Activated CD4-positive, alpha-beta T cell treated with anti-CD3 and anti-CD28 coated beads, Interleukin-2, amount 50 U/mL, for 16 hours (primary cell): Measurements from ENCODE around the gene TNFSF18.

Source experiments
- DNase-seq: peaks from one replicate; pipeline ENCODE4 v3.0.0-alpha.2; 2020

The TNFSF18 gene

DNA sequence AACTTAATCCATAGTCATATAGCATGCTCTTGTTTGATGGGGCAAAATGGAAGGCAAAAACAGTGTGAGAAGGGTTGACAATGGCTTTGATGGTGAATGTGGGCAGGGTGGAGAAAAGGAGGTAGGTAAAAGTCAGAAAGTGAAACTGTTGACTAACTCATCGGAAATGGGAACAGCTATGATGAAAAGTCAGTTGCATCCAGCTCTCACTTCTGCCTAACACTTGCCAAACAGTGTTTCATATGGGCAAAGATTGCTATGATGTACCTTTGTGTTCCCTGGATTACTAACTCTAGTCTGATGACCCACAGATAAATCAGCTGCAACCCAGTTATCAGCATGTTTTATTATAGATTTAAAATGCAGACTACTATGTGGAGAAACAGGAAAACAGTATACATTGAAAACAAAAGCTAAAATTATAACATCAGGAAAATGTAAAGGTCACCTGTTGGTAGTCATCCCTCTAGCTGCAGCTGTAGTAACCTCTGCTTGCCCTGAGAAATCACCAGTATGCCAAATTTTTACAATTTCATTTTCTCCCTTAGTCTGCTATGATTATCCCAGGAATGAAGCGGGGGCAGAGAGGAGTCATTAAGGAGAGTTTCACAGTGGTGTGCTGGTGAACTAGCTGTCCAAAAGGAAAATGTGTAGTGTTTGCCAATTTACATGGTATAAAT lies 11.7 kb downstream of the TNFSF18 start:
- peak; percentile 25 for DNase-seq

DNA sequence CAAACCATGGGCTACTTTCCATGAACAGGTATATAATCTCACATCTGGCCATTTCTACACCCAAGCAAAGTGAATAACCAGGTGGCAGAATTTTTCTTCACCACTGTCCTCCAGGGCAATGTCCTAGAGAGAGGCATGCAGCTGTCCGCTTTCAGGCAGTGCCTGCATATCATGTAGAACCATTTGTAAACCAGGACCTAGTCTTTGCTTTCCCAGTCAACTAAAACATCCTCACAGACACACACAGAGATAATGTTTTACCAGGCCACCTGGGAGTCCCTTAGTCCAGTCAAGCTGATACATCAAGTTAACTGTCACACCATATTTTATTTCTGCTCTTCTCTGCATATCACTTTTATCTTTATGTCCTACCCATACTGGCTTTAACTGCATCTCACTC lies 26.2 kb downstream of the TNFSF18 start:
- no peak for DNase-seq

DNA sequence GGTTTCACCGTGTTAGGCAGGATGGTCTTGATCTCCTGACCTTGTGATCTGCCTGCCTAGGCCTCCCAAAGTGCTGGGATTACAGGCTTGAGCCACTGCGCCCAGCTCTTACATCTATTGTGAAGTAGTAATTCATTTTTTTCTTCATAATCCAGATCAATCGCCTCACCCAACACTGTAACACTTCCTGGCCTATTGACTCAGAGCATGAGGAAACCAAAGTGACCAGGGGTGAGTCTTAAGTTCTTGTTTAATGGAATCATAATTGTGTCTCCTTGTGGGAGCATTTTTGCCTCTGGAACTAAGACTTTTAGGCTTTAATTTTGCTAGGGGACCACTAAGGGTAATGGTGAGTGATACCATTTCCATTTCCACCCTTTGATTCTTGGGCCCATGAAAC lies 27.4 kb downstream of the TNFSF18 start:
- no peak for DNase-seq

DNA sequence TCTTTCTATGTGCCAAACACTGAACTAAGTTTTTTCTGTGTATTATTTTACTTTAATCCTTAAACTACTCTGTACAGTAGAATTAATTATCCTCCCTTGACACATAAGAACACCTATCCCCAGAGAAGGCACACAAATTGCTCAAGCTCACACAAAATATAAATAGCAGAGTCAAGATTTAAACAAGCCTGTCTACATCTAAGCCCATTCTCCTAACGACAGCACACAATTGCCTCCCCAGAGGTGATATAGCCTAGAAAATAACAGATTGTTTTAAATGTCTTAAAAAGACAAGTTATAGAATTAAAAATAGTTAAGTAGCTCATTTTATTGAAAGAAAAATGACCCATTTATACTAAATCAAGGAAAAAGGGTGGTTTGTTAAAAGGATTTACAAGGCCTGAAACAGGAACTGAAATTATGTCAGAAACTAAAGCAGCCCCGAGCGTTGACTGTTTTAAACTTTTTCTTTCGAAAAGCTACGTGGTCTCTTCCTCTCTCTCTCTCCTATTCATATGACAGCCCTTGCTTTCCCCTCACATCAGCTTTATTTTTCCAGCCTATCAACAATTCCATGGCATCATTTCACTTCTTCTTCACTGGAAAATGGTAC lies 30.5 kb downstream of the TNFSF18 start:
- DNase-seq, result no peak

DNA sequence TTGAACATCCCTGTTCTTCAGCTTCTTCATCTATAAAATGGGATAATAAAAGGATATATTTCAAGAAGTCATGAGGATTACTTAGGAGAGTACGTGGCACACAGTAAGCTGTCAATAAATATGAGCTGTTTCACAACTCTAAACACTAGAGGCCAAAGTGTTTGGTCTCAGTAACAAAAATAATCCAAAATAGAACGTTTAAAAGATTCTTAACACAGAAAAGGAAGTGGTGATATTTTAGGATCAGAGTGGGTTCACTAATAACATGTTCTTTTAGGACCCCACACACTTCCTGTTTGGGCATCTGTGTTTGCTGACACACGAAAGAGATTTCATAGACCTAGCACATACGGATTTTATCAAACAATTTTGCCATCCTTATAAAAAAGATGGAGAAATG lies 32.9 kb downstream of the TNFSF18 start:
- DNase-seq, result no peak

DNA sequence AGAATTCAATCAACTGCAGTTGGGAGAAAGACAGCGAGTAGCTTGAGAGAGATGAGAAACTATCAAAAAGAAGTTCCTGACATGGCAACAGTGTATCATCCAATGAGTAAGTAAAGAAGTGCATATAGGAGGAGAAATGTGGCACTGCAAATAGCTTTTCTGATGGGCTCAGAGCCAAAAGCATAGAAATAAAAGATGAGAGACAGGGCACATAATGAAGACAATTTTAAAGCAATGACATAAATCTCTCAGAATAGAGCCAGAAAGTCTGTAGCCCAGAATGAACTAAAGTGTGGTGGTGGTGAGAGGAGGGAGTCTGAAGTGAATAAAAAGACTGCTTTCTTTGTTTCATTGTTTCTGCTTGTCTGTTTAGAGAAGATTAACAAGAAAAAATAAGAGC lies 34.3 kb downstream of the TNFSF18 start:
- no peak for DNase-seq

DNA sequence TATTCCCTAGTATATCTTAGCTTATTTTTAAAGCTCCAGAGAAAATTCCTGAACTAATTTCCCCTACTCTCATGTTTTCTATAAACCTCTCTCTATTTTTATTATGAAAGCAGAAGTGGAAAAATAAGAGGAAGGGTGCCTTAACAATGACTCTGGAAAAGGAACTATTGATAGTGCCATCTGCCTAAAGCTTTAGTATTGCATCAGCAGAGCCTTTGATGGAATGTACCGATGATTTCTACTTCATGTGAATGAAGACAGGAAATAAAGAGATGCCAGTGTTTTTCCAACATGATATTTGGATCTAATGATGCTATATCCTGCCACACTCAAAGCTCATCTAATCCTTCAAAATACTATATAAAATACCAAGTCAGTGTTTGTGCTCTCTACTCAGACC lies 35.1 kb downstream of the TNFSF18 start:
- no peak for DNase-seq

DNA sequence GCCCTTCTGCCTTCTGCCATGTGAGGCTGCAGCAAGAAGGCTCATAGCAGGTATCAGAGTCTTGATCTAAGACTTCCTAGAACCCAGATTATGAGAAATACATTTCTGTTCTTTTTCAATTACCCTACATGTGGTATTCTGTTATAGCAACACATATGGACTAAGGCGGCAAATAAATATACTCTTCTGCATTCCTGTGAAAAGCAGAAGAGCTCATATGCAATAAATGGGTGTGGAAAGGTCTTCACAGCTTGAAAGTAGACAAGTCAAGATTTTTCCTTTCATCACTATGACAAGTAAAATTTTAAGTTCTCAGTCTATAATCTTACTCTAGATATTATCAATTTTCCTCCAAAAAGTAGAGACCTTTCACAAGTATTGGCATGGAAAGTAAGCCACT lies 36.6 kb downstream of the TNFSF18 start:
- DNase-seq, result no peak

DNA sequence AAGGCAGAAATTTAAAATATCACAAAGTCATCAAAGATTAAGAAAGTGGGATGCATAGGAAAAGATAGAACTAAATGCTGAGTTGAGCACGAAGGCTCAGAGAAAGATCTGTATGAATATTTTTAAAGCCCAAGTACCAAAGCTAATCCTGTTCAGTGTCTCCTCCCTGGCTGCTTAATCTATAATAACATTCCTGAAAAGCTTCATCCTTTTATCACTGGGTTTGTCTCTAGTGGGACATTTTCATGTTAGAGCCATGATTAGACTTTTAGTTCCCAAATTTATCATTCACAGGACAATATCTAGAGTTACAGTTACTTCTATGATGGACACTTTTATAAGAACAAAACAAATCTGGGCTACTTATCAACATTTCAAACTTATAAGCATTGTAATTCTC lies 38.6 kb downstream of the TNFSF18 start:
- DNase-seq, result no peak

DNA sequence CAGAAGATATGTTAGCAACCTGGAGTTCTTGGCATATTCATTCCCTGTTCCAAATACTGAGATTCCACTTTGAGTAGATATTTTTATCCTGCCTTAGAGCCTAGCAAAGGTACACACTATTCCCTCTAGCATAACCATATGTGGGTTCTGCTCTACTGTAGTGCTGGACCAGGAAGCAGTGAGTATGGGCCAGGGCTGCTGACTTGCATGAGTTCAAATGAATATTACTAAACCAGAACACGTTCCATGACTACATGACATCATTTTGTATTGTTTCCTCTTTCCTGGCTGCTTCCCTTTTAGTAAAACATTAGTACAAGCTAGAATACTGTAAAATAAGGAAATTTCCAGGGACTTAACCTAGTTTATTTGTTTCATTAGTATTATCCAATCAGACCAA lies 41.1 kb downstream of the TNFSF18 start:
- DNase-seq, result no peak

DNA sequence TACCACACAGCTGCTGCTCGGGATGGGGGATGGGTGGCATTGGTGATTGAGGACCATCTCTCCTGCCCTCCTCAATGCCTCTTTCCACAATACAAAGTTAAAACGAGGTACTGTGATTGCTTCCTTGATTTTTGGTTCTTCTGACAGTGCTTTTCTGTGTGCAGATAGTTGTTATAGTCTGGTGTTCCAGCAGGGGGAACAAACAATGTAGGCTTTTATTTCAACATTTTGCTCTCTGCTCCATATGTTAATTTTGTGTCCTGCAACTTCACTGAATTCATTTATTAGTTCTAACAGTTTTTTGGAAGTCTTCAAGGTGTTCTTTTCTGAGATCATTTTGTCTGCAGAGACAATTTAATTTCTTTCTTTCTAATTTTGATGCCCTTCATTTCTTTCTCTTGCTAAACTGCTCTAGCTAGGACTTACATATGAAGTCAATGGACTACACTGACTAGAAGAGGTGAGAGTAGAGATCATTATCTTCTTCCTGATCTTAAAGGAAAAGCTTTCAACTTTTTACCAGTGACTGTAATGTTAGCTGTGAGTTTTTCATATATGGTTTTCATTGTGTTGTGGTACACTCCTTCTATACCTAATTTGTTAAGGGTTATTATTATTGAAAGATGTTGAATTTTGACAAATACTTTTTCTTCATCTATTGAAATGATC lies 45.4 kb downstream of the TNFSF18 start:
- no peak for DNase-seq

DNA sequence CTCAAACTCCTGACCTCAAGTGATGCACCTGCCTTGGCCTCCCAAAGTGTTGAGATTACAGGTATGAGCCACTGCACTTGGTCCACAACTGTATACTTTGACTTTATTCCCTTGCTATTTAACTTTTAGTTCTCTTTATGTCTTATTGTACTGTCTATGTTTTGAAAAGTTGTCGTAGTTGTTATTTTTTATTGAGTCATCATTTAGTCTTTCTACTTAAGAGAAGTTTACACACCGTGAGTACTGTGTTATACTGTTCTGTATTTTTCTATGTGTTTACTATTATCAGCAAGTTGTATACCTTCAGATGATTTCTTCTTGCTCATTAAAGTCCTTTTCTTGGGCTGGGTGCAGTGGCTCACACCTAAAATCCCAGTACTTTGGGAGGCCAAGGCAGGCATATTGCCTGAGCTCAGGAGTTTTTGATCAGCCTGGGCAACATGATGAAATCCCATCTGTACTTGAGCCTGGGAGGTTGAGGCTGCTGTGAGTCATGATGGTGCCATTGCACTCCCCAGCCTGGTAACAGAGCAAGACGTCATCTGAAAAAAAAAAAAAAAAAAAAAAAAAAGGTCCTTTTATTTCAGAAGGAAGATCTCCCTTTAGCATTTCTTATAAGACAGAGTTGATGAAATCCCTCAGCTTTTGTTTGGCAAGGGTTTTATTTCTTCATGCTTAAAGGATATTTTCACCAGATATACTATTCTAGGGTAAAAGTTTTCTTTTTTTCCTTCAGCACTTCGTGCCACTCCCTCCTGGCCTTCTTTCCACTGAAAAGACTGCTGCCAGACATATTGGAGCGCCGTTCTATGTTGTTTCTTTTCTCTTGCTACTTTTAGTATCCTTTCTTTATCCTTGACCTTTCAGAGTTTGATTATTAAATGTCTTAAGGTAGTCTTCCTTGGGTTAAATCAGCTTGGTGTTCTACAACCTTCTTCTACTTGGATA lies 47.6 kb downstream of the TNFSF18 start:
- no peak for DNase-seq

DNA sequence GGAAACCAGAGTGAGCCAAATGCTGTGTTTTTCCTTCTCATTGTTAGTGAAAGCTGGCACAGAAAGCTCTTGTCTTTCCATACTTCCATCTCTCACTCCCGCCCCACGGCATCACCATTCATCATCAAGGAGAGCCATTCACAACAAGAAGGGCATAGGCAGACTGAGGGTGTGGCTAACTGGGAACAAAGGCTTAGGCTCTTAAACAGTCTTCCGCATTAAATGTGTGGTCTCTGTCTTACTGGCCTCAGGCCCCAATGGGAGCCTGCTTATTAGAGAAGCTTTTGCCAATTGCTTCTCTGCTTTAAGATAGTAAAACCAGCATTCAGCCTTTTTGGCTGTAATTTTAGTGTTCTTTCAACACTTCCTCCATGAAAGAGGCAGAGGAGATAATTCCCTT lies 51.4 kb downstream of the TNFSF18 start:
- no peak for DNase-seq

DNA sequence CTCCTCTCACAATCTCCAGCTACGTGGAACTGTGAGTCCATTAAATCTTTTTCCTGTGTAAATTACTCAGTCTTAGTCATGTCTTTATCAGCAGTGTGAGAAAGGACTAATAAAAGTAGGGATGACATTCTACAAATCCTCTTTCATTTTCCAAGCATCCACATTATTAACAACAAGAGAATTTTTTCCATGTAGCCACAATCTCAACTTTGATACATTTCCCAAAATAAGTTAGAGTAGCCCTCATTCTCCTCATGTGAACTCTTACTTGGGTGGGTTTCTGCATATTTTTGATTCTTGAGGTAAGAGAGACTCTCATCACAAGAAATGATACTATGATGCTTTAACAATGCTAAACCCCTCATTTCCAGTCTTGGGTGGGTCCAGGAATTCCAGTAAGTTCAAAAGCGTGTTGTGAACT lies 52.8 kb downstream of the TNFSF18 start:
- DNase-seq, result no peak

DNA sequence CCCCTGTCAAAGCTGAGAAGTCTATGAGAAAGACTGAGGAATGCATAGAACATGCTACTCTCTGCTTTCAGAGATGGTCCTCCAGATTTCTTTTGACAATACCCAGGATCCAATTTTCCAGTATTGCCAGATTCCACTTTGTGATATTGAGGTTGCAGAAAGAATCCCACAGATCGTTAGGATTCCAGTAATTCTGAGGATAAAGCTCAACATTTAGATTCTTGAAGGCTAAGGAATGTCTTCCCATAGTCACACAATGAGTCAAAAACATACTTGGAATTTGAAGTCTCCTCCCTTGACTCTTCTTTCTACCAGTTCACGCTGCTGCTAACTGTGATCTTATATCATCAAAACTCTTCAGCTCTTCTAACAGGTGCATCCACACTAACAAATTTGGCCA lies 57.1 kb downstream of the TNFSF18 start:
- no peak for DNase-seq

DNA sequence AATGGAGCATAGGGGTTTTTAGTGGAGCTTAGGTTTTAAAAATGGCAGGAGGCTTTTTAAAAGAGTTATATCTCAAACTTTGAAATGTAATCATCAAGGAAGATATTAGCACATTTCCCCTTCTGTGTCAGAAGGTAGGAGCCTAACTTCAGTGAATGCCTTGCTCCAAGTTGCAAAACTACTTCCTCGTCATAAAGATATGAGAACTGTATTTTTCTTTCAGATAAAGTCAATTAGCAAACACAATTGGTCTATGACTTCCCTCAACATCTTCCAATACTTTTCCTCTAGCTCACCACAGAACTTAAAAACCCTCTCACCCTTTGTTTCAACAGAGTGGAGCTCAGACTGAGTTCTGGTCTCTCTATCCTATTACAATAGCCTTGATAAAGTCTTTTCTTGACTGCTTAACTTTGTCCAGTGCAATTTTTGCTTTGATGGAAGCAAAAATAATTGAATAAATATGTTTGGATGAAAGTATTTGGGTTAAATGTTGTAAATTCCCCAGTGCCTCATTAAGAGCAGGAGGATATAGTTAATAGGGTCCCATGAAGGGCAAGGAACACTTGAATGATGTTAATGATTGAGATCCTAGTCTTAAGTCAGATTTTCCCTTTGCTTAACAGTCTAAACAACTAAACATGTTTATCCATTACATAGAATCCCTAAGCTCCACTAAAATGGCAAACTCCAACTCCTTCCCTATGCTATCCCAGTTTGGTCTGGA lies 58.9 kb downstream of the TNFSF18 start:
- no peak for DNase-seq

DNA sequence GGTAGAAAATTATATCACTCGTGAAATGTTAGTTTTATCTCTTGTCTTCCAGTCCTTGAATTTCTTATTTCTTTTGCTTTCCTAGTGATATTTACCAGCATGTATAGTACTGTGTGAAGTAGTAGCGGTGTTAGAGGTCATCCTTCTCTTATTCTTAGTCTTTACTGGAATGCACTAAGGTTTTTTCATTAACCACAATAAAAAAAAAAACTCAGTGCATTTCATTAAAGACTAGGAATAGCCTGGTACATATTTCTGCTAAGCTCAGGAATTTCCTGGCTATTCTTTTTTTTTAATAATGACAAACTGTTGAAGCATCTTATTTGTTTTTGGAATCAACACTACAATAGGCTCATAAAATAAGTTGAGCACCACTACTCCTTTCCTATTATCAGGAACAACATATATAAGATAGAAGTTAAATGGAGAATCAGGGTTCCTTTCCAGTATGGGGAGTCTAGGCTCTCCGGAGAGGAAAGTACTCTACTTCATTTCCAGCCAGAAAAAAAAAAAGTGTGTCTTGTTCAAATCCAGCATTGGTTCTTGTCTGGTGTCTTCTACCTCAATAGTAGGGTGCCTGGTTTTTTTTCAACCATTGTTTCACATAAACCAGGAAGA lies 60.0 kb downstream of the TNFSF18 start:
- DNase-seq, result no peak
